ENCODE data around the gene RAD9A. TPM values are rescaled to one million over a fixed set of nuclear protein-coding genes. Genes with fewer than 3 reads are reported as not detected.

Gene RAD9A
- total RNA-seq, 2 donors from 2014 or later = 6.2 to 6.5 TPM

- Histone ChIP-seq H3K36me3 (peaks cover 8% of the 10 kb centered on the region), H3K9me3 (no peaks in the 10 kb centered on the region), H3K4me3 (no peak overlapping the region), H3K27me3 (no peaks in the 10 kb centered on the region), H3K27ac (no peak overlapping the region), H3K4me1 (peaks cover 0 to 77% of the 10 kb centered on the region in 2 donors)
- TF ChIP-seq CTCF (IDR thresholded peaks at IDR 0.05) = no peak
- DNase-seq (ENCODE audit: low spot score) = no peak
Measured at GRCh38 chr11:67369801-67370284, 21.9 kb upstream of the RAD9A start.

- DNase-seq (ENCODE audit: low spot score) = no peak
- no peak for TF ChIP-seq CTCF (IDR thresholded peaks at IDR 0.05)
- H3K9me3 ChIP-seq = no peaks in the 10 kb centered on the region
- H3K4me3 ChIP-seq = no peak overlapping the region
- peaks cover 1% of the 10 kb centered on the region for H3K36me3 ChIP-seq
- no peaks in the 10 kb centered on the region for H3K27me3 ChIP-seq
- no peak overlapping the region for H3K27ac ChIP-seq
- peaks cover 0 to 76% of the 10 kb centered on the region in 2 donors for H3K4me1 ChIP-seq
Measured at GRCh38 chr11:67370351-67371076, 21.3 kb upstream of the RAD9A start.

GRCh38 chr11:67371189-67371910 is 20.4 kb upstream of the RAD9A start:
- no peaks in the 10 kb centered on the region for H3K27me3 ChIP-seq
- peak in 1 of 2 donors; percentile 59 for TF ChIP-seq CTCF (IDR thresholded peaks at IDR 0.05)
- peaks cover 0 to 67% of the 10 kb centered on the region in 2 donors for H3K4me1 ChIP-seq
- H3K4me3 ChIP-seq = peak overlapping the region in 1 of 2 donors; percentile 77
- DNase-seq (ENCODE audit: low spot score) = peak; percentile 72
- H3K36me3 ChIP-seq = no peaks in the 10 kb centered on the region
- peak overlapping the region; percentile 89 to 93 for H3K27ac ChIP-seq
- no peaks in the 10 kb centered on the region for H3K9me3 ChIP-seq

- DNase-seq (ENCODE audit: low spot score) = no peak
- peak overlapping the region; percentile 89 to 93 for H3K27ac ChIP-seq
- H3K4me1 ChIP-seq = peaks cover 0 to 62% of the 10 kb centered on the region in 2 donors
- no peak for TF ChIP-seq CTCF (IDR thresholded peaks at IDR 0.05)
- no peaks in the 10 kb centered on the region for H3K9me3 ChIP-seq
- no peaks in the 10 kb centered on the region for H3K27me3 ChIP-seq
- H3K36me3 ChIP-seq = no peaks in the 10 kb centered on the region
- H3K4me3 ChIP-seq = peak overlapping the region; percentile 74 to 77
Measured at GRCh38 chr11:67371911-67372320, 19.9 kb upstream of the RAD9A start.

GRCh38 chr11:67372321-67372992 is 19.3 kb upstream of the RAD9A start:
- peaks cover 0 to 56% of the 10 kb centered on the region in 2 donors for H3K4me1 ChIP-seq

More at GRCh38 chr11:67372321-67372992, 19.3 kb upstream of the RAD9A start:
- no peak for DNase-seq (ENCODE audit: low spot score)
- no peak for TF ChIP-seq CTCF (IDR thresholded peaks at IDR 0.05)
- Histone ChIP-seq H3K27ac (peak overlapping the region; percentile 89 to 93), H3K36me3 (no peaks in the 10 kb centered on the region), H3K9me3 (no peaks in the 10 kb centered on the region), H3K4me3 (peak overlapping the region; percentile 74 to 77), H3K27me3 (no peaks in the 10 kb centered on the region)

Measured in right atrium auricular region (tissue), 2 donors.